Caco-2 (cell line): Measurements from ENCODE around the gene SLC22A23. TPM values are rescaled to one million over a fixed set of nuclear protein-coding genes. Genes with fewer than 3 reads are reported as not detected.

Experiments
- BruUV-seq: library from RNA; stranded (reverse); fragments of 400-500 nt; replicated peaks from 2 replicates; lab custom pipeline; 2021; lab: Mats Ljungman, UMichigan
- CTCF ChIA-PET: fragments of 300-600 bp; sonication (Branson Sonifier 250); formaldehyde crosslinking; loops from one replicate; lab custom pipeline; 2022; ENCODE audit warnings: antibody characterized with exemption; lab: Charles Lee
- POLR2A ChIA-PET: fragments of 300-600 bp; sonication (Branson Sonifier 250); formaldehyde crosslinking; loops from one replicate; lab custom pipeline; 2022; ENCODE audit warnings: antibody characterized with exemption; lab: Charles Lee
- DNase-seq, 2 experiments: peaks; one replicate each; pipeline versions ENCODE4 v3.0.0 to v3.0.0-alpha.2; 2020 to 2022
- H3K27me3 ChIP-seq: replicated peaks from 2 replicates; pipeline ENCODE4 v1.6.0; 2011; ENCODE audit warnings: low read length; ENCODE audit not compliant: control insufficient read depth, insufficient read depth
- H3K36me3 ChIP-seq: 2 replicates; pipeline ENCODE4 v1.5.1; 2011; ENCODE audit warnings: low read length; ENCODE audit not compliant: control insufficient read depth, insufficient read depth
- H3K4me1 ChIP-seq: fragments of 250-450 bp; sonication (Bioruptor Pico); 2 replicates; pipeline ENCODE4 v1.5.1; 2020; ENCODE audit warnings: mild to moderate bottlenecking
- H3K4me3 ChIP-seq: 2 replicates; pipeline ENCODE4 v1.5.1; 2011; ENCODE audit warnings: low read depth, mild to moderate bottlenecking, control low read depth, low read length
- H3K9me3 ChIP-seq: fragments of 250-450 bp; sonication (Bioruptor Pico); 2 replicates; pipeline ENCODE4 v1.5.1; 2020; ENCODE audit warnings: mild to moderate bottlenecking, moderate library complexity
- H3K27ac Mint-ChIP-seq: one replicate; pipeline ENCODE4 v1.8.0; 2022; ENCODE audit warnings: mixed read lengths; ENCODE audit not compliant: unreplicated experiment
- H3K27me3 Mint-ChIP-seq: one replicate; pipeline ENCODE4 v1.8.0; 2022; ENCODE audit warnings: mixed read lengths; ENCODE audit not compliant: insufficient read depth, unreplicated experiment
- H3K36me3 Mint-ChIP-seq: one replicate; pipeline ENCODE4 v1.8.0; 2022; ENCODE audit warnings: mild to moderate bottlenecking, mixed read lengths; ENCODE audit not compliant: insufficient read depth, unreplicated experiment
- H3K4me1 Mint-ChIP-seq: one replicate; pipeline ENCODE4 v1.8.0; 2022; ENCODE audit warnings: low read depth, mixed read lengths; ENCODE audit not compliant: unreplicated experiment
- H3K4me3 Mint-ChIP-seq: one replicate; pipeline ENCODE4 v1.8.0; 2022; ENCODE audit warnings: mild to moderate bottlenecking, moderate library complexity, mixed read lengths; ENCODE audit not compliant: unreplicated experiment
- H3K9me3 Mint-ChIP-seq: one replicate; pipeline ENCODE4 v1.8.0; 2022; ENCODE audit warnings: mixed read lengths; ENCODE audit not compliant: unreplicated experiment
- intact Hi-C: fragments of 100-400 bp; cut with micrococcal nuclease; formaldehyde crosslinking; loops from one replicate; pipeline ENCODE4 v1.10.0; 2022; ENCODE audit not compliant: unreplicated experiment
- total RNA-seq: library from RNA; stranded (reverse); gene quantifications from 2 replicates; pipeline ENCODE4 v1.2.3, GENCODE V29; 2022
- TF ChIP-seq, protein P1 (sequence below), 2 experiments: fragments of 200-600 bp in 1 of 2; IDR thresholded peaks; 1 replicate in 1 of 2; 2 replicates in 1 of 2; pipeline versions ENCODE4 v1.5.1 to v1.8.0; 2011 to 2022; ENCODE audit warnings: antibody characterized with exemption in 1 of 2, control low read depth in 1 of 2, inconsistent platforms in 1 of 2, low read depth in 1 of 2, low read length in 1 of 2, mild to moderate bottlenecking in 1 of 2, moderate library complexity in 1 of 2; ENCODE audit not compliant: insufficient read depth in 1 of 2, severe bottlenecking in 1 of 2, unreplicated experiment in 1 of 2

SLC22A23 gene
- total RNA-seq, 1 experiment from 2014 or later = 45.5 TPM

DNA sequence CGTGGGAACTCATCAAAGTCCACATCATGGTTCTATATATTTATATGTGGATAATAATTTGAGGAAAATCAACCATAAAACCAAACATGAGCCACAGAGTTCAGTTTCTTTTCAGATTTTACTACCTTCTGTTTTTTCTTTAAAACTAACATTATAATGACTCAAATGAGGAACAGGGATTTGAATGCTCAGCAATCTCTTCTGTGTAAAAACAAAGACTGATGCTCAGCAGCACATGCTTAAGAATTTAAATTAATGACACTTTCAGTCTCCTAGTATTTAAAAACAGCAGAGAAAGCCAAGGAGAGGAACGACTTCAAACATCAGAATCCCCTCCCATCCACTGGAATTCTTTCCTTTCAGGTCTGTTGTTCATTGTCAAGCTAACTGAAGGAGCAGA is 125.4 kb downstream of the SLC22A23 start:
- CTCF ChIA-PET = no interaction called here
- H3K9me3 ChIP-seq = no peaks in the 10 kb centered on the region
- no peaks in the 10 kb centered on the region; the same call in 1 of the 2 replicates for H3K36me3 ChIP-seq
- POLR2A ChIA-PET = no interaction called here
- no peaks in the 10 kb centered on the region for H3K27me3 Mint-ChIP-seq
- H3K4me3 Mint-ChIP-seq = no peak overlapping the region
- H3K27ac Mint-ChIP-seq = no peak overlapping the region
- no peak overlapping the region for H3K4me3 ChIP-seq
- H3K4me1 Mint-ChIP-seq = no peaks in the 10 kb centered on the region
- no peak for DNase-seq
- no peaks in the 10 kb centered on the region for H3K36me3 Mint-ChIP-seq
- H3K27me3 ChIP-seq = no peaks in the 10 kb centered on the region
- intact Hi-C loops = no loop called here
- no TSS peak for BruUV-seq
- no peaks in the 10 kb centered on the region; the same call in 1 of the 2 replicates for H3K4me1 ChIP-seq
- no peaks in the 10 kb centered on the region for H3K9me3 Mint-ChIP-seq
- TF ChIP-seq, protein P1, sequence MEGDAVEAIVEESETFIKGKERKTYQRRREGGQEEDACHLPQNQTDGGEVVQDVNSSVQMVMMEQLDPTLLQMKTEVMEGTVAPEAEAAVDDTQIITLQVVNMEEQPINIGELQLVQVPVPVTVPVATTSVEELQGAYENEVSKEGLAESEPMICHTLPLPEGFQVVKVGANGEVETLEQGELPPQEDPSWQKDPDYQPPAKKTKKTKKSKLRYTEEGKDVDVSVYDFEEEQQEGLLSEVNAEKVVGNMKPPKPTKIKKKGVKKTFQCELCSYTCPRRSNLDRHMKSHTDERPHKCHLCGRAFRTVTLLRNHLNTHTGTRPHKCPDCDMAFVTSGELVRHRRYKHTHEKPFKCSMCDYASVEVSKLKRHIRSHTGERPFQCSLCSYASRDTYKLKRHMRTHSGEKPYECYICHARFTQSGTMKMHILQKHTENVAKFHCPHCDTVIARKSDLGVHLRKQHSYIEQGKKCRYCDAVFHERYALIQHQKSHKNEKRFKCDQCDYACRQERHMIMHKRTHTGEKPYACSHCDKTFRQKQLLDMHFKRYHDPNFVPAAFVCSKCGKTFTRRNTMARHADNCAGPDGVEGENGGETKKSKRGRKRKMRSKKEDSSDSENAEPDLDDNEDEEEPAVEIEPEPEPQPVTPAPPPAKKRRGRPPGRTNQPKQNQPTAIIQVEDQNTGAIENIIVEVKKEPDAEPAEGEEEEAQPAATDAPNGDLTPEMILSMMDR (IDR thresholded peaks at IDR 0.05; ENCODE audit: insufficient read depth in 1 of 2, low read depth in 1 of 2, low read length in 1 of 2, severe bottlenecking in 1 of 2, unreplicated experiment in 1 of 2) = no peak

DNA sequence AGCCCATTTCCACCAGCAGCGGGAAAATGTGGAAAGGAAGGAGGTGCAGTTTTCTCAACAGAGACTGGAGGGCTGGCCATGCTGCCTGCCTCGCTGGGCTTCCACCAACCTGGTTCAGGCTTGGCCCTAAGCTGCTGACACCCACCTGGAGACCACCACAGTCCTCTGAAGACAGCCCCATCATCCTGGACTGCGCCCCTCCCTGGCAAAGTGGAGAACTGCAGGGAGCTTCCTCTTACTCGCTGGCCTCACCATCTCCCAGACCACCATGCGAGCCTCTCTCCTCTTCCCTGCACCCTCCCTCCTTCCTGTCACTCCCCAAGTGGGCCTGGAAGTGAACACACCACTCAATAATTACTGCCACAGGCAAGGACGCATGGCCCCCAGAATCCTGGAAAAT is 126.7 kb downstream of the SLC22A23 start:
- no peaks in the 10 kb centered on the region for H3K9me3 ChIP-seq
- no peak for DNase-seq
- no peak overlapping the region for H3K4me3 ChIP-seq
- TF ChIP-seq, protein P1 (IDR thresholded peaks at IDR 0.05; ENCODE audit: insufficient read depth in 1 of 2, low read depth in 1 of 2, low read length in 1 of 2, severe bottlenecking in 1 of 2, unreplicated experiment in 1 of 2) = no peak
- Mint-ChIP-seq H3K27me3 (no peaks in the 10 kb centered on the region), H3K4me3 (no peak overlapping the region), H3K9me3 (no peaks in the 10 kb centered on the region), H3K4me1 (peaks cover under 1% of the 10 kb centered on the region), H3K27ac (no peak overlapping the region), H3K36me3 (no peaks in the 10 kb centered on the region)
- H3K4me1 ChIP-seq = no peaks in the 10 kb centered on the region; the same call in 1 of the 2 replicates
- no peaks in the 10 kb centered on the region; the same call in 1 of the 2 replicates for H3K36me3 ChIP-seq
- CTCF ChIA-PET = no interaction called here
- no peaks in the 10 kb centered on the region for H3K27me3 ChIP-seq
- BruUV-seq = no TSS peak
- intact Hi-C loops = no loop called here
- POLR2A ChIA-PET = no interaction called here

DNA sequence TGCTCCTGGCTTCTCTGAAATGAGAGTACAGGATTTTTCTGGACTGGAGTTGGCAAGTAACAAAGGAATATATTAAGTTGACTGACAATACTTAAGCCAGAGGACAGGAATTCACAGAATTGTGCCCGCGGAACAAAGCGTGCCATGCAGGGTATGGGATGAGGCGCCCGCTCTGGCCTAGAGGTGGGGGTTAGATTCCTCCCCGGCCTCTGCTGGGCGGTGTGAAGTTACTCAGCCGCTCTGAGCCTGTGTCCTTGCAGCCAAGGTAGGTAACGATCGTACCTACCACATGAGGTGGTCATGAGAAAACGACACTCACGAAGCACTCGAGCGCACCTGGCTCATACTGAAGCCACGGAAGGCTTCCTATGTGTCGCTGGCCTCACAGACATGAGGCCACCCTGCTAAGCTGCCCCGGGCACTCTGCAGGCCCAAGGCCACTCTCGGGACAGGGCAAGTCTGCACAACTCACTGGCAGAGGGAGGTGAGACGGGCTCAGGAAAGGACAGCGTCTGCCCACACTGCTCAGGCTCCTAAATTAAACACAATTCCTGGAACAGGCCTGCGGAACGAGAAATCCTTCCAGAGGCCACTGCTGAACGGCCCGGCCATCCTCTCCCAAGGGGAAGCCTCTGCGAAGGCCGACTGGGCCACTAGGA is 127.3 kb downstream of the SLC22A23 start:
- no peaks in the 10 kb centered on the region for H3K27me3 Mint-ChIP-seq
- no peak overlapping the region for H3K27ac Mint-ChIP-seq
- TF ChIP-seq, protein P1 (IDR thresholded peaks at IDR 0.05; ENCODE audit: insufficient read depth in 1 of 2, low read depth in 1 of 2, low read length in 1 of 2, severe bottlenecking in 1 of 2, unreplicated experiment in 1 of 2) = no peak
- no peaks in the 10 kb centered on the region for H3K9me3 Mint-ChIP-seq
- H3K36me3 ChIP-seq = no peaks in the 10 kb centered on the region; the same call in 1 of the 2 replicates
- POLR2A ChIA-PET = no interaction called here
- H3K36me3 Mint-ChIP-seq = peaks cover under 1% of the 10 kb centered on the region
- H3K4me1 Mint-ChIP-seq = peaks cover 7% of the 10 kb centered on the region
- H3K9me3 ChIP-seq = no peaks in the 10 kb centered on the region
- no peak overlapping the region for H3K4me3 Mint-ChIP-seq
- no peaks in the 10 kb centered on the region for H3K27me3 ChIP-seq
- H3K4me1 ChIP-seq = no peaks in the 10 kb centered on the region; the same call in 1 of the 2 replicates
- no TSS peak for BruUV-seq
- CTCF ChIA-PET = no interaction called here
- DNase-seq = no peak
- intact Hi-C loops = no loop called here
- no peak overlapping the region for H3K4me3 ChIP-seq
